Subcutaneous adipose tissue (tissue), 4 donors: ENCODE data around the gene DIP2C. TPM values are rescaled to one million over a fixed set of nuclear protein-coding genes. Genes with fewer than 3 reads are reported as not detected.

Experiments used
- total RNA-seq, 4 donors: library from RNA; depleted of rRNA; stranded (reverse); fragments of >200 nt; gene quantifications; one replicate each; pipeline ENCODE4 v1.1.0, GENCODE V29; 2016
- TF ChIP-seq, protein P1 (sequence below): fragments of 450-650 bp; IDR thresholded peaks from one replicate; pipeline ENCODE4 v1.5.1; 2016; ENCODE audit warnings: low read depth, mild to moderate bottlenecking, control low read depth, antibody characterized with exemption, moderate library complexity

Gene DIP2C
- total RNA-seq, 4 donors from 2014 or later: 32.1 to 64.0 (median 40.5) TPM

- TF ChIP-seq, protein P1, sequence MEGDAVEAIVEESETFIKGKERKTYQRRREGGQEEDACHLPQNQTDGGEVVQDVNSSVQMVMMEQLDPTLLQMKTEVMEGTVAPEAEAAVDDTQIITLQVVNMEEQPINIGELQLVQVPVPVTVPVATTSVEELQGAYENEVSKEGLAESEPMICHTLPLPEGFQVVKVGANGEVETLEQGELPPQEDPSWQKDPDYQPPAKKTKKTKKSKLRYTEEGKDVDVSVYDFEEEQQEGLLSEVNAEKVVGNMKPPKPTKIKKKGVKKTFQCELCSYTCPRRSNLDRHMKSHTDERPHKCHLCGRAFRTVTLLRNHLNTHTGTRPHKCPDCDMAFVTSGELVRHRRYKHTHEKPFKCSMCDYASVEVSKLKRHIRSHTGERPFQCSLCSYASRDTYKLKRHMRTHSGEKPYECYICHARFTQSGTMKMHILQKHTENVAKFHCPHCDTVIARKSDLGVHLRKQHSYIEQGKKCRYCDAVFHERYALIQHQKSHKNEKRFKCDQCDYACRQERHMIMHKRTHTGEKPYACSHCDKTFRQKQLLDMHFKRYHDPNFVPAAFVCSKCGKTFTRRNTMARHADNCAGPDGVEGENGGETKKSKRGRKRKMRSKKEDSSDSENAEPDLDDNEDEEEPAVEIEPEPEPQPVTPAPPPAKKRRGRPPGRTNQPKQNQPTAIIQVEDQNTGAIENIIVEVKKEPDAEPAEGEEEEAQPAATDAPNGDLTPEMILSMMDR: no peak
Observed at GRCh38 chr10:480498-480927, 209.0 kb downstream of the DIP2C start.

GRCh38 chr10:478471-479245, 210.8 kb downstream of the DIP2C start:
- TF ChIP-seq, protein P1: no peak

DNA sequence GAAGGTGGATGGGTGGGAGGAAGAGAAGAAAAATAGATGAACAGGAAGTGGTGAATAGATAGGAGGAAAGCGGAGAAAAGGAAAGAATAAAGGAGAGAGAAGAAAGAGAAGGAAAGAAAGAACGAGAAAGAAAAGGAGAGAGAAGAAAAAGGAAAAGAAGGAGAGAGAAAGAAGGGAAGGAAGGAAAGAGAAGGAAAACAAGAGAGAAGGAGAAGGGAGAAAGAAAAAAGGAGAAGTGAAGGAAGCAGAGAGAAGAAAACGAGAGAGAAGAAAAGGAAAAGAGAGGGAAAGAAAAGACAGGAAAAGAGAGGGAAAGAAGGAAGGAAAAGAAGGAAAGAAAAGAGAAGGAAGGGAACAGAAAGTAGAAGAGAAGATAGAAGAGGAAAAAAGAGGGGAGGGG, 211.8 kb downstream of the DIP2C start:
- TF ChIP-seq, protein P1: no peak

DNA sequence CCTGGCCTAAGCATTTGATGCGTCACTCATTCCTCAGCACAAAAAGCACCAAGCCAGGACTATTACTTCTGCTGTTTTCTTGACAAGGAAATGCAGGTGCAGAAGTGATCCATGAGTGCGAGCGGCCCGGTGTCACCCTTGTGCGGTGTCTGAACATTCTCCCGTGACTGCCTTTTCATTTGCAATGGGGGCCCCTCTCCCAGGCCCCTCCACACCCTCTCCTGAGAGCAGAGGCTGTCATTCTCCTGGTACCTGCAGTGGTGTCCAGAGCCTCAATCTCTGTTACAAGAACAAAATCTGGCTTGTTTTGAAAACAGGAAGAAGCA, 213.1 kb downstream of the DIP2C start:
- TF ChIP-seq, protein P1: no peak

DNA sequence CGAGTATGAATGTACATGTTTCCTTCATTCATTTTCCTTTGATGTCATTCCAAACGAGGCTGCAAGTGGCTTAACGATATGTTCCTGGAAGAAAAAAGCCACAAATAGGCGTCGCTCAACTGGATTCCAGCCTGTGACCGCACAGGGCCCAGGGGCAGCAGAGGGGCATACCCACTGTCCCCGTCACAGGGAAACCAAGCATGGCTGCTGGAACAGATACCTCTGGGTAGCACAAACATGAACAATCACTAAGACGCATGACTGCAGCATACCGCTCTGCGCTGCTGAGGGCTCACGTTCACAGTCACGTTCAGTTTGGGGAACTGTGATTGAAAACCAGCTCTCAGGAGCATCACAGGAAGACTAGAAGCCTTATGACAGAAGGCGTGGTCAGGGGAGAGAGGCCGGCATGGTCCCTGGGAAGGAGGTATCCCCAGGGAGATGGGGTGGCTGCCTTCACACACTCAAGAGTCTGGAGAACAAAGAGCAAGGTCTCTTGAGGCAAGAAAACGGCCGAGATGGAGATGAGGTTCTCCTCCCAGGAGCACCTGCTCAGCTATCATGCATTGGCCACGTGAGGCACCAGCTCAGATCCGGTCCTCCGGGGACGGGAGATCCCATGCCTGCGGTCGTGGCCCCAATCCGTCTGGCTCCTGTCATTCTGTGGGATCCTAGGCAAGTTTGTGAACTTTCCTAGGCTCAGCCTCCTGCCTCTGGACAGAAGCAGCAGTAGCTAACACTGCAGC, 213.6 kb downstream of the DIP2C start:
- TF ChIP-seq, protein P1: no peak

- TF ChIP-seq, protein P1: no peak
Observed at GRCh38 chr10:474946-475345, 214.5 kb downstream of the DIP2C start.

DNA sequence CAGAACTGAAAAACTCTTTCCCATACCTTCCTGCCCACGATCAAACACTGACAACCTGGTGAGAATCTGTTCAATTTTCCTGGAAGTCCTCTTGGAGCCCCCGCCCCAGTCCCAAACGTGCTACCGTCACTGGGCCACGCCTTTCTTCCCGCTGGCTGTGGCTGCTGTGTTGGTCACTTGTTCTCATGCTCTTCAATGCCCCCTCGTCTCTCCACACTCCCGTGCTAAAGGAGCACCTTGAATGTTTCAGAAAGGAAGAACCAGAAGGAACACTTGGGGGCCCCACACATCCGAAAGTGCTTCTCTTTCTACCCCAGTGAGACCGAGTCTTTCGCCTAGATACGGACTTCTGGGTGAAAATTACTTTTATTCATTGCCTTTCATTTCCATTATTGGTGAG, 215.1 kb downstream of the DIP2C start:
- TF ChIP-seq, protein P1: no peak
